K562 (cell line): Measurements from ENCODE around the gene CLEC17A. TPM values are rescaled to one million over a fixed set of nuclear protein-coding genes. Genes with fewer than 3 reads are reported as not detected.

Experiments
- BDP1 ChIP-seq: IDR thresholded peaks from 3 replicates; pipeline ENCODE4 v1.6.1; 2011; ENCODE audit not compliant: insufficient read length, insufficient read depth
- C11orf30 ChIP-seq: fragments of 450-650 bp; IDR thresholded peaks from 2 replicates; pipeline ENCODE4 v1.6.1; 2016; ENCODE audit warnings: low read depth, mild to moderate bottlenecking
- CREB1 ChIP-seq, 2 experiments: sonication (generic) in 1 of 2; formaldehyde crosslinking in 1 of 2; IDR thresholded peaks; 2 replicates each; pipeline versions ENCODE4 v1.6.1 to v1.8.0; 2012 to 2022; ENCODE audit warnings: inconsistent platforms in 1 of 2, mild to moderate bottlenecking in 1 of 2, missing genetic modification reagents in 1 of 2, moderate library complexity in 1 of 2
- DACH1 ChIP-seq: fragments of 450-650 bp; IDR thresholded peaks from 2 replicates; pipeline ENCODE4 v1.6.1; 2018; ENCODE audit not compliant: partially characterized antibody
- DPF2 ChIP-seq: fragments of 450-650 bp; IDR thresholded peaks from 2 replicates; pipeline ENCODE4 v1.6.1; 2016
- FOXJ2 ChIP-seq: fragments of 200-800 bp; sonication (Bioruptor generic); IDR thresholded peaks from 2 replicates; pipeline ENCODE4 v1.6.1; 2016; ENCODE audit warnings: missing genetic modification characterization, missing compliant biosample characterization
- HSF4 ChIP-seq: fragments of 250-450 bp; sonication (Bioruptor Pico); IDR thresholded peaks from 2 replicates; pipeline ENCODE4 v2.1.2; 2022; ENCODE audit warnings: mild to moderate bottlenecking, moderate library complexity, borderline replicate concordance
- POLR2AphosphoS5 ChIP-seq: IDR thresholded peaks from 2 replicates; pipeline ENCODE4 v1.6.1; 2011; ENCODE audit warnings: mild to moderate bottlenecking, low read depth, low read length, moderate library complexity; ENCODE audit not compliant: control insufficient read depth, insufficient read depth
- RFX1 ChIP-seq: fragments of 450-650 bp; IDR thresholded peaks from 2 replicates; pipeline ENCODE4 v1.6.1; 2016; ENCODE audit warnings: mild to moderate bottlenecking, moderate library complexity
- SNIP1 ChIP-seq: fragments of 450-650 bp; IDR thresholded peaks from 2 replicates; pipeline ENCODE4 v1.7.1; 2017; ENCODE audit warnings: low read depth, mild to moderate bottlenecking
- SUPT5H ChIP-seq: fragments of 450-650 bp; IDR thresholded peaks from 2 replicates; pipeline ENCODE4 v1.6.1; 2016
- XRCC3 ChIP-seq: fragments of 450-650 bp; IDR thresholded peaks from 2 replicates; pipeline ENCODE4 v1.6.1; 2017; ENCODE audit warnings: mild to moderate bottlenecking, moderate library complexity
- ZNF143 ChIP-seq: sonication (generic); formaldehyde crosslinking; IDR thresholded peaks from 2 replicates; pipeline ENCODE4 v1.9.0; 2022; ENCODE audit warnings: mild to moderate bottlenecking, missing genetic modification reagents
- ZNF551 ChIP-seq: fragments of 250-450 bp; sonication (Bioruptor Pico); IDR thresholded peaks from 2 replicates; pipeline ENCODE4 v1.5.0; 2021; ENCODE audit warnings: mild to moderate bottlenecking, moderate library complexity
- ZNF699 ChIP-seq: fragments of 250-450 bp; sonication (Bioruptor Pico); IDR thresholded peaks from 2 replicates; pipeline ENCODE4 v1.8.0; 2021; ENCODE audit warnings: mild to moderate bottlenecking, moderate library complexity; ENCODE audit not compliant: insufficient replicate concordance
- ZSCAN32 ChIP-seq: fragments of 450-650 bp; formaldehyde crosslinking; IDR thresholded peaks from 2 replicates; pipeline ENCODE4 v1.4.0; 2020; ENCODE audit warnings: mild to moderate bottlenecking, moderate library complexity
- polyA plus RNA-seq, 8 experiments: library from polyadenylated mRNA; depleted of rRNA in 4 of 8; stranded (reverse) in 5 of 8; unstranded in 3 of 8; fragments of >200 nt; fragmentation: Nextera tagmentation in 2 of 8; fragmentation: Illumina TruSeq in 1 of 8; extraction: Ambion mirVana in 2 of 8; extraction: Trizol in 1 of 8; gene quantifications; 2 replicates each; pipeline versions ENCODE4 v1.2.1 to v1.2.3, GENCODE V29; 2011 to 2014; ENCODE audit warnings: inconsistent platforms in 1 of 8, missing spikeins in 1 of 8
- total RNA-seq, 7 experiments: library from RNA; depleted of rRNA in 6 of 7; stranded (reverse); fragments of >200 nt in 6 of 7; fragmentation: Illumina TruSeq in 2 of 7; extraction: Trizol in 2 of 7; gene quantifications; 2 replicates each; pipeline versions ENCODE4 v1.2.1 to v1.2.3, GENCODE V29; 2011 to 2021; ENCODE audit warnings: low replicate concordance in 1 of 7
- TF ChIP-seq, protein P1 (sequence below): sonication (generic); formaldehyde crosslinking; IDR thresholded peaks from 2 replicates; pipeline ENCODE4 v1.8.0; 2022; ENCODE audit warnings: mild to moderate bottlenecking, low read depth, missing genetic modification reagents
- TF ChIP-seq, protein P2 (sequence below): fragments of 450-650 bp; formaldehyde crosslinking; IDR thresholded peaks from 2 replicates; pipeline ENCODE4 v1.4.0; 2022; ENCODE audit warnings: mild to moderate bottlenecking, moderate library complexity
- TF ChIP-seq, protein P3 (sequence below): sonication (generic); formaldehyde crosslinking; IDR thresholded peaks from 2 replicates; pipeline ENCODE4 v1.8.0; 2022; ENCODE audit warnings: missing genetic modification reagents, mild to moderate bottlenecking, moderate library complexity, borderline replicate concordance
- TF ChIP-seq, protein P4 (sequence below): sonication (generic); formaldehyde crosslinking; IDR thresholded peaks from 2 replicates; pipeline ENCODE4 v1.8.1; 2023; ENCODE audit warnings: missing genetic modification reagents, mild to moderate bottlenecking, borderline replicate concordance

Gene CLEC17A
- total and polyA plus RNA-seq, 9 of the 15 experiments (the other 6 are each of a cell fraction or from before 2014, with no cell fraction given), result 0.03 TPM; not detected in 8

DNA sequence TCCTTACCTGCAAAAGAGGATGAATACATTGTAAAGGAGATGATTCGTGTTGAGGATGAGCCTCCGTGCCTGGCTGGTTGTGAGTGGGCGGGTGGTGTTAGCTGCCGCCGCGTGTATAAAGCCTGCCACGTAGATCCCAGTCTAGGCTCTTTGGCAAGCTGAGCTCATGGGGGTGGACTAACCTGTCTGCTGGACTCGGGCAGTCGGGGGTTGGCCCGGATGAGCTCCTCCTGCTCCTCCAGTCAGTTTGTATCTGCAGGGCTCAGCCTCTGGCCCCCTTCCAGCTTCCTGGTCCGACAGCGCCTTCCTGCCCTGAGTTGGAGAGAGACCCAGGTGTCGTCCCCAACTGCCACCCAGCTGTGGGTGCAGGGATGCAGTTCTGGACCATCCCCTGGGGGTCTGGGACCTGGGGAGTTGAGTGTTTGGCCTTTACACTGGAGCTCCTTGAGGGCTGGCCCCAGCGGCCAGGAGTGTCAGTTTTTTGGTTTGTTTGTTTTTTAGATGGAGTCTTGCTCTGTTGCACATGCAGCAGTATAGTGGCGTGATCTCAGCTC lies 32.6 kb upstream of the CLEC17A start (continued):
- TF ChIP-seq FOXJ2 (tag), result no peak
- TF ChIP-seq HSF4 (CRISPR knock-in tag), result no peak
- TF ChIP-seq, protein P1, sequence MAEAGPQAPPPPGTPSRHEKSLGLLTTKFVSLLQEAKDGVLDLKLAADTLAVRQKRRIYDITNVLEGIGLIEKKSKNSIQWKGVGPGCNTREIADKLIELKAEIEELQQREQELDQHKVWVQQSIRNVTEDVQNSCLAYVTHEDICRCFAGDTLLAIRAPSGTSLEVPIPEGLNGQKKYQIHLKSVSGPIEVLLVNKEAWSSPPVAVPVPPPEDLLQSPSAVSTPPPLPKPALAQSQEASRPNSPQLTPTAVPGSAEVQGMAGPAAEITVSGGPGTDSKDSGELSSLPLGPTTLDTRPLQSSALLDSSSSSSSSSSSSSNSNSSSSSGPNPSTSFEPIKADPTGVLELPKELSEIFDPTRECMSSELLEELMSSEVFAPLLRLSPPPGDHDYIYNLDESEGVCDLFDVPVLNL (CRISPR knock-in tag), result no peak
- TF ChIP-seq, protein P2, sequence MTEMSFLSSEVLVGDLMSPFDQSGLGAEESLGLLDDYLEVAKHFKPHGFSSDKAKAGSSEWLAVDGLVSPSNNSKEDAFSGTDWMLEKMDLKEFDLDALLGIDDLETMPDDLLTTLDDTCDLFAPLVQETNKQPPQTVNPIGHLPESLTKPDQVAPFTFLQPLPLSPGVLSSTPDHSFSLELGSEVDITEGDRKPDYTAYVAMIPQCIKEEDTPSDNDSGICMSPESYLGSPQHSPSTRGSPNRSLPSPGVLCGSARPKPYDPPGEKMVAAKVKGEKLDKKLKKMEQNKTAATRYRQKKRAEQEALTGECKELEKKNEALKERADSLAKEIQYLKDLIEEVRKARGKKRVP (CRISPR knock-in tag), result no peak
- no peak for TF ChIP-seq RFX1
- TF ChIP-seq, protein P3, sequence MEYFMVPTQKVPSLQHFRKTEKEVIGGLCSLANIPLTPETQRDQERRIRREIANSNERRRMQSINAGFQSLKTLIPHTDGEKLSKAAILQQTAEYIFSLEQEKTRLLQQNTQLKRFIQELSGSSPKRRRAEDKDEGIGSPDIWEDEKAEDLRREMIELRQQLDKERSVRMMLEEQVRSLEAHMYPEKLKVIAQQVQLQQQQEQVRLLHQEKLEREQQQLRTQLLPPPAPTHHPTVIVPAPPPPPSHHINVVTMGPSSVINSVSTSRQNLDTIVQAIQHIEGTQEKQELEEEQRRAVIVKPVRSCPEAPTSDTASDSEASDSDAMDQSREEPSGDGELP (CRISPR knock-in tag), result 0 out of 2 replicates have a peak, but pooled peaks have one; percentile 24
- TF ChIP-seq SNIP1, result no peak
- no peak for TF ChIP-seq ZNF143 (CRISPR knock-in tag)
- no peak for TF ChIP-seq CREB1 (IDR thresholded peaks at IDR 0.05)
- no peak for TF ChIP-seq CREB1 (CRISPR knock-in tag; IDR thresholded peaks at IDR 0.05)
- TF ChIP-seq ZSCAN32 (CRISPR knock-in tag), result no peak
- TF ChIP-seq POLR2AphosphoS5, result no peak
- no peak for TF ChIP-seq ZNF699
- no peak for TF ChIP-seq XRCC3
- no peak for TF ChIP-seq C11orf30
- TF ChIP-seq SUPT5H, result no peak
- no peak for TF ChIP-seq DPF2
- TF ChIP-seq ZNF551 (CRISPR knock-in tag), result no peak
- TF ChIP-seq, protein P4, sequence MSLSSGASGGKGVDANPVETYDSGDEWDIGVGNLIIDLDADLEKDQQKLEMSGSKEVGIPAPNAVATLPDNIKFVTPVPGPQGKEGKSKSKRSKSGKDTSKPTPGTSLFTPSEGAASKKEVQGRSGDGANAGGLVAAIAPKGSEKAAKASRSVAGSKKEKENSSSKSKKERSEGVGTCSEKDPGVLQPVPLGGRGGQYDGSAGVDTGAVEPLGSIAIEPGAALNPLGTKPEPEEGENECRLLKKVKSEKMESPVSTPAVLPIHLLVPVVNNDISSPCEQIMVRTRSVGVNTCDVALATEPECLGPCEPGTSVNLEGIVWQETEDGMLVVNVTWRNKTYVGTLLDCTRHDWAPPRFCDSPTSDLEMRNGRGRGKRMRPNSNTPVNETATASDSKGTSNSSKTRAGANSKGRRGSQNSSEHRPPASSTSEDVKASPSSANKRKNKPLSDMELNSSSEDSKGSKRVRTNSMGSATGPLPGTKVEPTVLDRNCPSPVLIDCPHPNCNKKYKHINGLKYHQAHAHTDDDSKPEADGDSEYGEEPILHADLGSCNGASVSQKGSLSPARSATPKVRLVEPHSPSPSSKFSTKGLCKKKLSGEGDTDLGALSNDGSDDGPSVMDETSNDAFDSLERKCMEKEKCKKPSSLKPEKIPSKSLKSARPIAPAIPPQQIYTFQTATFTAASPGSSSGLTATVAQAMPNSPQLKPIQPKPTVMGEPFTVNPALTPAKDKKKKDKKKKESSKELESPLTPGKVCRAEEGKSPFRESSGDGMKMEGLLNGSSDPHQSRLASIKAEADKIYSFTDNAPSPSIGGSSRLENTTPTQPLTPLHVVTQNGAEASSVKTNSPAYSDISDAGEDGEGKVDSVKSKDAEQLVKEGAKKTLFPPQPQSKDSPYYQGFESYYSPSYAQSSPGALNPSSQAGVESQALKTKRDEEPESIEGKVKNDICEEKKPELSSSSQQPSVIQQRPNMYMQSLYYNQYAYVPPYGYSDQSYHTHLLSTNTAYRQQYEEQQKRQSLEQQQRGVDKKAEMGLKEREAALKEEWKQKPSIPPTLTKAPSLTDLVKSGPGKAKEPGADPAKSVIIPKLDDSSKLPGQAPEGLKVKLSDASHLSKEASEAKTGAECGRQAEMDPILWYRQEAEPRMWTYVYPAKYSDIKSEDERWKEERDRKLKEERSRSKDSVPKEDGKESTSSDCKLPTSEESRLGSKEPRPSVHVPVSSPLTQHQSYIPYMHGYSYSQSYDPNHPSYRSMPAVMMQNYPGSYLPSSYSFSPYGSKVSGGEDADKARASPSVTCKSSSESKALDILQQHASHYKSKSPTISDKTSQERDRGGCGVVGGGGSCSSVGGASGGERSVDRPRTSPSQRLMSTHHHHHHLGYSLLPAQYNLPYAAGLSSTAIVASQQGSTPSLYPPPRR (CRISPR knock-in tag), result no peak
- no peak for TF ChIP-seq BDP1
- TF ChIP-seq DACH1, result no peak
